Activated gamma-delta T cell (primary cell): ENCODE results near the gene DDR2.

Experiments used
- DNase-seq: peaks from one replicate; lab custom pipeline; 2025; lab: John Stamatoyannopoulos, UW

DDR2 gene

GRCh38 chr1:162629651-162630050 lies 2.6 kb upstream of the DDR2 start:
- no peak for DNase-seq

- no peak for DNase-seq
Measured at GRCh38 chr1:162631546-162632191, 595 bp upstream of the DDR2 start.

GRCh38 chr1:162632698-162633080 lies 425 bp downstream of the DDR2 start:
- no peak for DNase-seq

- no peak for DNase-seq
Measured at GRCh38 chr1:162633081-162633762, 958 bp downstream of the DDR2 start.

GRCh38 chr1:162635418-162635817 lies 3.2 kb downstream of the DDR2 start:
- DNase-seq, result no peak

GRCh38 chr1:162639718-162640117 lies 7.5 kb downstream of the DDR2 start:
- DNase-seq, result no peak

- no peak for DNase-seq
Measured at GRCh38 chr1:162641114-162641513, 8.8 kb downstream of the DDR2 start.

- DNase-seq, result no peak
Measured at GRCh38 chr1:162644986-162645314, 12.7 kb downstream of the DDR2 start.

GRCh38 chr1:162645666-162646065 lies 13.4 kb downstream of the DDR2 start:
- DNase-seq, result no peak

GRCh38 chr1:162649583-162649982 lies 17.3 kb downstream of the DDR2 start:
- DNase-seq, result no peak

- DNase-seq, result no peak
Measured at GRCh38 chr1:162654915-162655620, 22.8 kb downstream of the DDR2 start.

GRCh38 chr1:162656266-162656665 lies 24.0 kb downstream of the DDR2 start:
- no peak for DNase-seq

GRCh38 chr1:162660574-162660973 lies 28.3 kb downstream of the DDR2 start:
- DNase-seq, result no peak

- no peak for DNase-seq
Measured at GRCh38 chr1:162661336-162661735, 29.1 kb downstream of the DDR2 start.

GRCh38 chr1:162662013-162662412 lies 29.7 kb downstream of the DDR2 start:
- DNase-seq, result no peak

GRCh38 chr1:162663086-162663485 lies 30.8 kb downstream of the DDR2 start:
- DNase-seq, result no peak

- DNase-seq, result no peak
Measured at GRCh38 chr1:162663589-162664106, 31.4 kb downstream of the DDR2 start.

- no peak for DNase-seq
Measured at GRCh38 chr1:162666006-162666645, 33.9 kb downstream of the DDR2 start.

GRCh38 chr1:162667381-162668080 lies 35.3 kb downstream of the DDR2 start:
- DNase-seq, result no peak

GRCh38 chr1:162670928-162671663 lies 38.8 kb downstream of the DDR2 start:
- DNase-seq, result no peak
